ENCODE measurements around the gene MALL. TPM values are rescaled to one million over a fixed set of nuclear protein-coding genes. Genes with fewer than 3 reads are reported as not detected.
"Not testable (repeated sequence)": the region's sequence is repeated elsewhere in the genome, so short reads cannot be mapped to it uniquely, and the experiment has no call there.

The MALL gene
- total RNA-seq, 1 experiment from 2014 or later = 3.8 TPM

DNA sequence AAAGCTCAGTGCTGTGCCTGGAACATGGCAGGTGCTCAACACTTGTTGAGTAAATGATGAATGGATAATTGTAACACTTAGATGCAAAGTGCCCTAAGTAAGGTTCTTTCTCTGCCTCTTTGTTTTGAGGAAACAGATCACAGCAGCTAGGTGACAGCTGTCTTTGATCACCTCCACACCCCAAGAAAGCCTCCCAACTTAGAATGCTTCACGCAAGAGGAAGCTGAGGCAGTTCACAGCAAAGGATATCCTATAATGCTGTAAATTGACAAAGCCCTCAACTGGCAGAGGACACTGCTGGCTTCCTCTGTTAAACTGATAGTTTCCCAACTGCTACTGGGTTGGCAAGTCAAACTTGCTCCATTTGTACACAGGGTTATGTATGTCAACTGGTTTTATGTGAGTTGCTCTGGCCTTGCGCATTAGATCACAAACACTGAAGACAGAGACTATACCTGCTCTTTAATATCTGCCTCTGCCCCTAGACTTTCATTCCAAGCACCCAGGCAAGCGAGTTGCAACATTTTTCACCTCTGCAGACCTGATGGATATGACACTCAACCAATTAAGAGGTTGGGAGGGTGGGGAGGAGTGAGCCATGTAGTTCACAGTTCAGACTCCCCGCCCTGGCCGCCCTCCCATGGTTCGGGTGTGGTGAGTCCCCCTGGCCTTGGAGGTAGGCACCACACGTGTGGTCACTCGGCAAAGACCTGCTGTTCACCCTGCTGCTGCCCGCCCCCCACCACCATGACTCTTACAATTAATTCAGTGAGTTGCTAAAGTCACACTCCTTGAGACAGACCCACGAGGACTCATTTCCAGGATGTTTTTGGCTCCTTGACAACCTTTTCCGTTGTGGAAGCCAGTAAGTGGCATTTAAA is 4.8 kb upstream of the MALL start:
- no peak for DNase-seq (ENCODE audit: low read depth)

DNA sequence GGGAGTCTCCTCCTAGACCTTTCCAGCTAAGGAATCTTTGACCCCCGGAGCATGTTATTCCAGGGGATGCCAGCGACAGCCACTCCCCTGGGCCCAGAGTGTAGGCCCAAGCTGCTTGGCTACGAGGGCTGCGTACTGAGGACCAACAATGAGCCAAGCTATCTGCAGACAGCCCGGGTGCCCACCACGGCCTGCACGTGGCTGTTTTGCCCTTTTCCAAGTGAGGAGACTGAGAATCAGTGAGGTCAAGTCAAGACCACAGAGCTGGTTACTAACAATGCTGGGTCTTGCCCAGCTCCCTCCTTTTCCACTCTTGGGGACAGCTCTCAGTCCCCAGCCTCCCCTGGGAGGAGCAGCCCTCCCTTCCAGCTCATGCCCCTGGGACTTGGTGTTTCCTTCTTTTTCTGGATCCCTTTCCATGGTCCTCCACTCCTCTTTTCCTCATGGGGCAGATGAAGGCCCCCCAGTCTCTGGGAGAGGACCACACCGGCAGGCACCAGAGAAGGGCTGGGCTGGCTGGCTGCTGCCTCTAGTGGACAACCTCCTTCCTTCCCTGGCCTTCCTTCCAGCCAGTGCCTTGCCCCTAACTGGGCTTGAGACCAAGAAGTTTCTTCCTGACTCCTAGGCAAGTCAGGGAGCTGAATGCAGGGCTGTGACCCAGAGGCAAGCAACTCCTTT is 550 bp upstream of the MALL start:
- DNase-seq (ENCODE audit: low read depth) = peak; percentile 64

GRCh38 chr2:110114831-110115255 is 779 bp downstream of the MALL start:
- no peak for DNase-seq (ENCODE audit: low read depth)

- DNase-seq (ENCODE audit: low read depth) = peak; percentile 21
Observed at GRCh38 chr2:110113961-110114591, 1.5 kb downstream of the MALL start.

GRCh38 chr2:110108291-110108690 is 7.3 kb downstream of the MALL start:
- not testable (repeated sequence) for DNase-seq (ENCODE audit: low read depth)

DNA sequence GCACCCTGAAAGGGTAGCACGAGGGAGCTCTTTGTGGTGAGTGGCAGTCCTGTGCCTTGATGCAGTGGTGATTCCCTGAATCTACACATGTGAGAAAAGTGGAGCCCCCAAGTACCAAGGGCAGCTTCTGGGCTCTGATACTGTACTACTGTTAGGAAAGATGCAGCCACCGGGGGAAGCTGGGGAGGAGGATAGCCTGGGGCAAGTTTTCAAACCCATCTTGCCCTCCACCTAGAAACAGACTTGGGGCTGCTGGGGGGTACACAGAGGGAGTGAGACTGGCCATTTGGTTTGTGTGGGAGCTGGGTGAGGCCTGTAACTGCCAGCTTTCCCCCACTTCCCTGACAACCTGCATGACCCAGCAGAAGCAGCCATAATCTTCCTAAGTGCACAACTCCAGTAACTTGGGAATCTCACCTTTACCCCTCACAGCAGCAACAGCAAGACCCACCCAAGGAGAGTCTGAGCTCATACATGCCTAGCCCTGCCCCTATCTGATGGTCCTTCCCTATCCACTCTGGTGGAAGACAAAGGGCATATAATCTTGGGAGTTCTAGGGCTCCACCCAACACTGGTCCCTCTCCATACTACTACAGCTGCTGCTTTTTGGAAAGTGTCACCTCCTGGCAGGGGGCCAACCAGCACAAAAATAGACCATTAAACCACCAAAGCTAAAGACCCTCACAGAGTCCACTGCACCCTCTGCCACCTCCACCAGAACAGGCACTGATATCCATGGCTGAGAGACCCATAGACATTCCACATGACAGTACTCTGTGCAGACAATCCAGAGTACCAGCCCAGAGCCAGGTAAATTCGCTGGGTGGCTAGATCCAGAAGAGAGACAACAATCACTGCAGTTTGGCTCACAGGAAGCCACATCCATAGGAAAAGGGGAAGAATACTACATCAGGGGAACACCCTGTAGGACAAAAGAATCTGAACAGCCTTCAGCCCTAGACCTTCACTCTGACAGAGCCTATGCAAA is 8.2 kb downstream of the MALL start:
- DNase-seq (ENCODE audit: low read depth) = no peak

DNA sequence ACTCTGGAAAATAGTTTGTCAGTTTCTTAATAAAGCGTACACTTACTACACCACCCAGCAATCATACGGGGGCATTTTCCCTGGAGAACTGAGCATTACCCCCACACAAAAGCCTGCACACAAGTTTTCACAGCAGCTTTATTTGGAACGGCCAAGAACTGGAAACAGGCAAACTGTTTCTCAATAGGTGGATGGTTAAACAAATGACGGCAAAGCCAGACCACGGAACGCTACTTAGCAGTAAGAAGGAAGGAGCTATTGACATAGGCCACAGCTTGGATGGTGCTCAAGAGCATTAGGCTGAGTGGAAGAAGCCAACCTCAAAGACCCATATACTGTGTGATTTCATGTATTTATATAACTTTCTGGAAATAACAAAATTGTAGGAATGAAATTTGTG is 9.0 kb downstream of the MALL start:
- peak; percentile 67 for DNase-seq (ENCODE audit: low read depth)

DNA sequence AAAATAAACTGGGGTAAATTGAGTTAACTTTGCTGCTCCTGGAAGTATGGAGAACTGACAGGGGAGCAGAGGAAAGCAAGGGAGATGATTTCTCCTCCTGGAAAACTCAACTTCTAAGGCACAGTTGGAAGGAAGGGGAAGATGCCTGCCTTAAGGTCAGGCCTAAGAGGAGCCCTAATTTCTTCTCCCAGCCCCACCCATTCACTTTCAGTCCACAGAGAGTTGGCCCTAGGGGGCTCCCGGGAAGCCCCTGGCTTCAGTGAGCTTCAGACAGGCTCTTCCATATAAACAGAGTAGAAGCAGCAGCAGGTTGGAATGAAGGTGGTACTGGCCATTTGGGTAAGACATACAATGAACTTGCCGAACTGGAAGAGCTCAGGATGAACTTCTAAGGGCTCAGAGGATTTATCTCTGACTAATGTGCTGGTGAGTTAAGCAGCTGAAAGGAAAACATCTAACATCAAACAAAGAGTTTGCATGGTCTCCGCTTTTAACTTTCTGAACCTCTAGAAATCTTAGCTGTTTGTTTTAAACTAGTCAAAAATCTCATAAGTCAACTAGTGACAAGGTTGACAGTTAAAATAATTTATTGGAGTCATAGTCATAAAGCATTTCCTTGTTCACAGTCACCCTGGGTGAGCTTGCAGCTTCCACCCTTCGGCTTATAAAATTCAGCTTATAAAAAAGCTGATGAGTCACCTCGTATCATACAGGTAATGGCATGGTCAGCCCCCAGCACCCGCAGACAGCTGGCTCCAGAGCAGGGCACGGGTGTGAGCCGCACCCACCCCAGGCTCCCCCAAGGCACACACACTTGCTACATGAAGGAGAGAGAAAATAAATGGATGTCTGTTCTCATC is 9.8 kb downstream of the MALL start:
- DNase-seq (ENCODE audit: low read depth) = peak; percentile 79

GRCh38 chr2:110105183-110105582 is 10.4 kb downstream of the MALL start:
- DNase-seq (ENCODE audit: low read depth) = no peak

DNA sequence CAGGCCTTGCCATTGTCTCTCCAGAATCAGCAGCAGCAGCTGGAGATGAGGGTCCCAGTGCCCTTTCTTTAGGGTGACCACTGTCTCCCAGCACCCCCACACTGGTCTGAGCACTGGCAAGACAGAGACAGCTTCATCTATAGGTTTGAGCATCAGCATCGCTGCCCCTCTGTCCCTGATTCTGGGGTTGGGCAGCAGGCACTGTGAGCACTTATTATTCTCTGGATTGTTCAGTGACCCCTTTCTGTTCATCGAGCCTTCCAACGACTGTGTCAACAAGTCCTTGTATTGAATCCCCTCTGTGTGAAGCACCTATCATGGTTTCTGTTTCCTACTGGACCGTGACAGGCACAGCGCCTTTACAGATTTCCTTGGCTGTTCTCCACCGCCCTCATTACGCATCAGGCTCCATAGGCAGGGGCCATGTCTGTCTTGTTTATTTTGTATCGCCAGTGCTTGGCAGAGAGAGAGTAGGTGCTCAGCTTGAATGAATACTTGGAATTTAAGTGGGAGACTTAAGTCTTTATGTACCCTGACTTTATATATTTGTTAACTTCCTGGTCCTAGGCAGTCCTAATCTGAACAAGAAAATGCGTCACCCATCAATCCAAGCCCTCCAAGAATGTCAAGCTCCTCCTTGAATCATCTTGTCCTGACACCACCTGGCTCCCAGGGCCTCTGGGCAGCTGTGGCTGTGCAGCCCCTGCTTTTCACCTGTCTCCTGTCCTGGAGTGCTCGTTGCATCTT is 11.4 kb downstream of the MALL start:
- DNase-seq (ENCODE audit: low read depth) = no peak

GRCh38 chr2:110103061-110103961 is 12.3 kb downstream of the MALL start:
- DNase-seq (ENCODE audit: low read depth) = no peak

- DNase-seq (ENCODE audit: low read depth) = peak; percentile 74
Observed at GRCh38 chr2:110101901-110102803, 13.5 kb downstream of the MALL start.

- DNase-seq (ENCODE audit: low read depth) = peak; percentile 100
Observed at GRCh38 chr2:110101280-110101844, 14.3 kb downstream of the MALL start.

- DNase-seq (ENCODE audit: low read depth) = not testable (repeated sequence)
Observed at GRCh38 chr2:110100880-110101279, 14.7 kb downstream of the MALL start.

DNA sequence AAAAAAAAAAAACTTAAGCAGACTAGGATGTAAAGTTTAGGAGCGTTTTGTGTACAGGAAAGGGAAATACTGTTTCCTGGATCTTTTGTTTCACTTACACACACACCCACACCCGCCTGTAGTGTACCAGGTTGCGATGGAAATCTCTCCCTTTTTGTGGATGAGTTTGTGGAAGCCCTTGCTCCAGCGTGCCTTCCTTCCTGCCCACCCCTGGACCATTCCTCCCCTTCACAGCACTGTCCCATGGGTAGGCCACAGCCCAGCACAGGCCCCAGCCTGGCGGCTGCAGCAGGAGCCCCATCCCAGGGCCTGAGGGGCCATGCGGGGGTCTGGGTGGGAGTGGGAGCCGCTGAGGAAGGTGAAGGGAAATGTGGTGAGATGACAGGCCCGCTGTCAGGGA is 15.1 kb downstream of the MALL start:
- no peak for DNase-seq (ENCODE audit: low read depth)

- no peak for DNase-seq (ENCODE audit: low read depth)
Observed at GRCh38 chr2:110099471-110100225, 16.0 kb downstream of the MALL start.

Measured in RPMI7951 (cell line).